H1 (cell line): Measurements from ENCODE around the gene BCAS1. TPM values are rescaled to one million over a fixed set of nuclear protein-coding genes. Genes with fewer than 3 reads are reported as not detected.

ENCODE experiments used
- SIN3A ChIP-seq, 2 experiments: IDR thresholded peaks in 1 of 2; conservative IDR thresholded peaks in 1 of 2; 2 replicates each; pipeline ENCODE4 v1.6.1; 2011 to 2012; ENCODE audit warnings: low read length in 2 of 2, improper control_type of control experiment in 1 of 2, low read depth in 1 of 2, mild to moderate bottlenecking in 1 of 2
- TCF12 ChIP-seq: IDR thresholded peaks from 2 replicates; pipeline ENCODE4 v1.6.1; 2011; ENCODE audit warnings: low read depth, mild to moderate bottlenecking, low read length
- polyA plus RNA-seq, 7 experiments: library from polyadenylated mRNA; depleted of rRNA in 3 of 7; stranded (reverse) in 5 of 7; unstranded in 2 of 7; fragments of >200 nt in 5 of 7; fragments of 200-250 nt in 2 of 7; gene quantifications; 1 replicate in 5 of 7; 2 replicates in 1 of 7; 4 replicates in 1 of 7; pipeline versions ENCODE4 v1.2.1 to v1.2.3, GENCODE V29; 2011 to 2013; ENCODE audit warnings: missing spikeins in 2 of 7, mixed read lengths in 2 of 7
- total RNA-seq: library from RNA; stranded (reverse); fragmentation: NEBNext Ultra II Directional; extraction: Animal tissue kit (Norgen Biotek cat#: 25700); gene quantifications from 2 replicates; pipeline ENCODE4 v1.2.1, GENCODE V29; 2021
- TF ChIP-seq, protein P1 (sequence below): fragments of 300-600 bp; sonication (generic); IDR thresholded peaks from 2 replicates; pipeline ENCODE4 v1.7.1; 2012; ENCODE audit warnings: low read length, moderate library complexity, mild to moderate bottlenecking, inconsistent platforms; ENCODE audit not compliant: insufficient replicate concordance

Gene BCAS1
- total and polyA plus RNA-seq, 2 of the 8 experiments (the other 6 are each of a cell fraction or from before 2014, with no cell fraction given), result 0.06 to 0.19 TPM

DNA sequence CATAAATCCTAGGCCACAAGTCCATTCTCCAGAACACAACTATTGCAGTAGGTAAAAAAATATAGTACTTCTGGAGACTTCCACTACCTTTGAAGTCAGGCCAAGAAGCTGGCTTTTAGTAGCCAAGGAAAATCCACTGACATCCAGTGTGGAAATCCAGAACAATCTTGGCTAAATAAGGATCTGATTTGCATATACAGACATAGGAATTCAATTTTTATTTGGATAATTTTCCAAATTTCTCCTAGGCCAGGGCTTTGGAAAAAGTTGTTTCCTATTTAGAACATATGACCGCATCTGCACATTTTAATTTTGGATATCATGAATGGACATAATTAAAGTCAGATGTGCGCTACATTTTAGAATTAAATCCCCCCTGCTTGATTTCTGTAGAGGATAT, 100.2 kb downstream of the BCAS1 start (continued):
- TF ChIP-seq, protein P1, sequence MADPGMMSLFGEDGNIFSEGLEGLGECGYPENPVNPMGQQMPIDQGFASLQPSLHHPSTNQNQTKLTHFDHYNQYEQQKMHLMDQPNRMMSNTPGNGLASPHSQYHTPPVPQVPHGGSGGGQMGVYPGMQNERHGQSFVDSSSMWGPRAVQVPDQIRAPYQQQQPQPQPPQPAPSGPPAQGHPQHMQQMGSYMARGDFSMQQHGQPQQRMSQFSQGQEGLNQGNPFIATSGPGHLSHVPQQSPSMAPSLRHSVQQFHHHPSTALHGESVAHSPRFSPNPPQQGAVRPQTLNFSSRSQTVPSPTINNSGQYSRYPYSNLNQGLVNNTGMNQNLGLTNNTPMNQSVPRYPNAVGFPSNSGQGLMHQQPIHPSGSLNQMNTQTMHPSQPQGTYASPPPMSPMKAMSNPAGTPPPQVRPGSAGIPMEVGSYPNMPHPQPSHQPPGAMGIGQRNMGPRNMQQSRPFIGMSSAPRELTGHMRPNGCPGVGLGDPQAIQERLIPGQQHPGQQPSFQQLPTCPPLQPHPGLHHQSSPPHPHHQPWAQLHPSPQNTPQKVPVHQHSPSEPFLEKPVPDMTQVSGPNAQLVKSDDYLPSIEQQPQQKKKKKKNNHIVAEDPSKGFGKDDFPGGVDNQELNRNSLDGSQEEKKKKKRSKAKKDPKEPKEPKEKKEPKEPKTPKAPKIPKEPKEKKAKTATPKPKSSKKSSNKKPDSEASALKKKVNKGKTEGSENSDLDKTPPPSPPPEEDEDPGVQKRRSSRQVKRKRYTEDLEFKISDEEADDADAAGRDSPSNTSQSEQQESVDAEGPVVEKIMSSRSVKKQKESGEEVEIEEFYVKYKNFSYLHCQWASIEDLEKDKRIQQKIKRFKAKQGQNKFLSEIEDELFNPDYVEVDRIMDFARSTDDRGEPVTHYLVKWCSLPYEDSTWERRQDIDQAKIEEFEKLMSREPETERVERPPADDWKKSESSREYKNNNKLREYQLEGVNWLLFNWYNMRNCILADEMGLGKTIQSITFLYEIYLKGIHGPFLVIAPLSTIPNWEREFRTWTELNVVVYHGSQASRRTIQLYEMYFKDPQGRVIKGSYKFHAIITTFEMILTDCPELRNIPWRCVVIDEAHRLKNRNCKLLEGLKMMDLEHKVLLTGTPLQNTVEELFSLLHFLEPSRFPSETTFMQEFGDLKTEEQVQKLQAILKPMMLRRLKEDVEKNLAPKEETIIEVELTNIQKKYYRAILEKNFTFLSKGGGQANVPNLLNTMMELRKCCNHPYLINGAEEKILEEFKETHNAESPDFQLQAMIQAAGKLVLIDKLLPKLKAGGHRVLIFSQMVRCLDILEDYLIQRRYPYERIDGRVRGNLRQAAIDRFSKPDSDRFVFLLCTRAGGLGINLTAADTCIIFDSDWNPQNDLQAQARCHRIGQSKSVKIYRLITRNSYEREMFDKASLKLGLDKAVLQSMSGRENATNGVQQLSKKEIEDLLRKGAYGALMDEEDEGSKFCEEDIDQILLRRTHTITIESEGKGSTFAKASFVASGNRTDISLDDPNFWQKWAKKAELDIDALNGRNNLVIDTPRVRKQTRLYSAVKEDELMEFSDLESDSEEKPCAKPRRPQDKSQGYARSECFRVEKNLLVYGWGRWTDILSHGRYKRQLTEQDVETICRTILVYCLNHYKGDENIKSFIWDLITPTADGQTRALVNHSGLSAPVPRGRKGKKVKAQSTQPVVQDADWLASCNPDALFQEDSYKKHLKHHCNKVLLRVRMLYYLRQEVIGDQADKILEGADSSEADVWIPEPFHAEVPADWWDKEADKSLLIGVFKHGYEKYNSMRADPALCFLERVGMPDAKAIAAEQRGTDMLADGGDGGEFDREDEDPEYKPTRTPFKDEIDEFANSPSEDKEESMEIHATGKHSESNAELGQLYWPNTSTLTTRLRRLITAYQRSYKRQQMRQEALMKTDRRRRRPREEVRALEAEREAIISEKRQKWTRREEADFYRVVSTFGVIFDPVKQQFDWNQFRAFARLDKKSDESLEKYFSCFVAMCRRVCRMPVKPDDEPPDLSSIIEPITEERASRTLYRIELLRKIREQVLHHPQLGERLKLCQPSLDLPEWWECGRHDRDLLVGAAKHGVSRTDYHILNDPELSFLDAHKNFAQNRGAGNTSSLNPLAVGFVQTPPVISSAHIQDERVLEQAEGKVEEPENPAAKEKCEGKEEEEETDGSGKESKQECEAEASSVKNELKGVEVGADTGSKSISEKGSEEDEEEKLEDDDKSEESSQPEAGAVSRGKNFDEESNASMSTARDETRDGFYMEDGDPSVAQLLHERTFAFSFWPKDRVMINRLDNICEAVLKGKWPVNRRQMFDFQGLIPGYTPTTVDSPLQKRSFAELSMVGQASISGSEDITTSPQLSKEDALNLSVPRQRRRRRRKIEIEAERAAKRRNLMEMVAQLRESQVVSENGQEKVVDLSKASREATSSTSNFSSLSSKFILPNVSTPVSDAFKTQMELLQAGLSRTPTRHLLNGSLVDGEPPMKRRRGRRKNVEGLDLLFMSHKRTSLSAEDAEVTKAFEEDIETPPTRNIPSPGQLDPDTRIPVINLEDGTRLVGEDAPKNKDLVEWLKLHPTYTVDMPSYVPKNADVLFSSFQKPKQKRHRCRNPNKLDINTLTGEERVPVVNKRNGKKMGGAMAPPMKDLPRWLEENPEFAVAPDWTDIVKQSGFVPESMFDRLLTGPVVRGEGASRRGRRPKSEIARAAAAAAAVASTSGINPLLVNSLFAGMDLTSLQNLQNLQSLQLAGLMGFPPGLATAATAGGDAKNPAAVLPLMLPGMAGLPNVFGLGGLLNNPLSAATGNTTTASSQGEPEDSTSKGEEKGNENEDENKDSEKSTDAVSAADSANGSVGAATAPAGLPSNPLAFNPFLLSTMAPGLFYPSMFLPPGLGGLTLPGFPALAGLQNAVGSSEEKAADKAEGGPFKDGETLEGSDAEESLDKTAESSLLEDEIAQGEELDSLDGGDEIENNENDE, result no peak
- TF ChIP-seq TCF12, result no peak
- no peak for TF ChIP-seq SIN3A (conservative IDR thresholded peaks at IDR 0.05 in 1 of 2, IDR thresholded peaks at IDR 0.05 in 1 of 2; ENCODE audit: low read depth in 1 of 2, low read length in 2 of 2)
